Activated CD8-positive, alpha-beta memory T cell treated with anti-CD3 and anti-CD28 coated beads, Interleukin-2, amount 10 ng/mL, durations not matched to agents 7 days and 5 days (primary cell): Measurements from ENCODE around the gene SDR42E1. TPM values are rescaled to one million over a fixed set of nuclear protein-coding genes. Genes with fewer than 3 reads are reported as not detected.

Source experiments
- ATAC-seq: fragments of 150-1000 bp; cut with Tn5 transposase; one replicate; pipeline ENCODE4 v1.10.0; 2021; ENCODE audit warnings: moderate library complexity
- CTCF ChIA-PET: fragments of 350-600 bp; sonication (Branson Sonifier 250); formaldehyde crosslinking; loops from one replicate; lab custom pipeline; 2021; ENCODE audit warnings: antibody characterized with exemption; lab: Charles Lee
- DNase-seq: peaks from one replicate; pipeline ENCODE4 v3.0.0-alpha.2; 2020
- H3K27ac Mint-ChIP-seq: one replicate; pipeline ENCODE4 v1.8.0; 2021; ENCODE audit warnings: mild to moderate bottlenecking, mixed read lengths
- H3K27me3 Mint-ChIP-seq: one replicate; pipeline ENCODE4 v1.8.0; 2021; ENCODE audit warnings: mixed read lengths
- H3K36me3 Mint-ChIP-seq: one replicate; pipeline ENCODE4 v1.8.0; 2021; ENCODE audit warnings: mild to moderate bottlenecking, mixed read lengths
- H3K4me1 Mint-ChIP-seq: one replicate; pipeline ENCODE4 v1.8.0; 2021; ENCODE audit warnings: mixed read lengths
- H3K4me3 Mint-ChIP-seq: one replicate; pipeline ENCODE4 v1.8.0; 2021; ENCODE audit warnings: mild to moderate bottlenecking, moderate library complexity, mixed read lengths
- H3K9me3 Mint-ChIP-seq: one replicate; pipeline ENCODE4 v1.8.0; 2022; ENCODE audit warnings: low read depth, mixed read lengths
- total RNA-seq, 2 experiments: library from RNA; stranded (reverse); gene quantifications; one replicate each; pipeline ENCODE4 v1.2.3, GENCODE V29; 2021

The SDR42E1 gene
- total RNA-seq, 2 experiments from 2014 or later, result 8.9 to 10.3 TPM

GRCh38 chr16:81939164-81940056 is 71.9 kb downstream of the SDR42E1 start:
- Mint-ChIP-seq H3K36me3 (peaks cover 14% of the 10 kb centered on the region), H3K27ac (no peak overlapping the region), H3K4me1 (peaks cover 5% of the 10 kb centered on the region), H3K27me3 (no peaks in the 10 kb centered on the region), H3K9me3 (no peaks in the 10 kb centered on the region), H3K4me3 (no peak overlapping the region)
- no peak for DNase-seq
- CTCF ChIA-PET, result interaction anchor here (1.1 to 2.0 kb wide), 2 partner anchors 291 kb away, joined by 4 to 9 read pairs; no protein-coding TSS in a partner anchor
- ATAC-seq, result no peak

Other genes starting within 250 kb of the SDR42E1 start
- gene PLCG2, start 232.2 kb downstream of the SDR42E1 start, total RNA-seq, result 10 to 100 TPM; 62.5 to 80.2 TPM
- gene HSD17B2, start 23.8 kb upstream of the SDR42E1 start, total RNA-seq, result not detected
- gene MPHOSPH6, start 158.8 kb upstream of the SDR42E1 start, total RNA-seq, result 10 to 100 TPM; 26.1 to 32.1 TPM